T-helper 2 cell treated with Interferon-gamma antibody and Interleukin-4, amounts not matched to agents 100 ng/mL and 5 ng/mL, for 36 hours (primary cell): ENCODE measurements around the gene MERTK. TPM values are rescaled to one million over a fixed set of nuclear protein-coding genes. Genes with fewer than 3 reads are reported as not detected.
"Not testable (repeated sequence)": the region's sequence is repeated elsewhere in the genome, so short reads cannot be mapped to it uniquely, and the experiment has no call there.

Experiments used
- intact Hi-C: fragments of 100-400 bp; cut with micrococcal nuclease; formaldehyde crosslinking; loops from one replicate; pipeline ENCODE4 v1.15.1; 2023
- total RNA-seq: library from RNA; stranded (reverse); gene quantifications from 2 replicates; pipeline ENCODE4 v1.2.3, GENCODE V29; 2022

Gene MERTK
- 0.09 and 0.27 TPM in 2 replicates for total RNA-seq

DNA sequence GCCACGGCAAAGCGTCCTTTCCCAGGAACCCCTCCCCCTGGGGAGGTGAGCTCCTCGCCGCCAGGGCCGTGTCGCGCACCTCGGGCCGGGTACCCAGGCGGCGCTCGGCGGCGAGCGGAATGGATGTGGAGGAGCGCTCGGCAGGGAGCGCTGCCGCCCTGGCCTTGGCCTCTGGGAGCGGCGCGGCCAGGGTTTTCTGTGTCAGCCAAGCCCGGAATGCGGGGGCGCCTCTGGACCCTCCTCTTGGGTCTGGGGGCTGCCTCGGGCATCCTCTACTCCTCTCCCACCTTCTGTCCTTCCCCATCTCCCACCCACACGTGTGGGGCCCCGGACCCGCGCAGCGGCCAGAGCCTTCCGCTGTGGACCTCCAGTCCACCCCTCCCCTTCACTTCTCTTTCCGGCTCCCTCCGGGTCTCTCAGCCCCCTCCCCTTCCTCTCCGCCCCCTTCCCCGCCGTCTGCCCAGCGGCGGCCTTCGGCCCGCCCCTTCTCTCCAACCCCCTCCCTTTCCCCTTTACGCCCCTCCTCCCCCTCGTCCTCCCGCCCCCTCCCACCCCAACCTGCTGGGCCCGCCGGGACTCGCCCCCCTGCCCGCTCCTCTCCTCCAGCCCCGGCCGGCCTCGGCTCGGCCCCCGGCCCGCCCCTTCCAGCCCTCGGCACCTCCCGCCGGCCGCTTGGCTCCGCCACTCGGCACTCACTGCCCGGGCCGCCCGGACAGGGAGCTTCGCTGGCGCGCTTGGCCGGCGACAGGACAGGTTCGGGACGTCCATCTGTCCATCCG lies at the start of gene MERTK:
Gene MERTK, plus strand, starts transcription at position 684 of the 779 bp plus-strand sequence. CDS start 129 bp downstream, outside the sequence.
- intact Hi-C loops, result no loop called here

DNA sequence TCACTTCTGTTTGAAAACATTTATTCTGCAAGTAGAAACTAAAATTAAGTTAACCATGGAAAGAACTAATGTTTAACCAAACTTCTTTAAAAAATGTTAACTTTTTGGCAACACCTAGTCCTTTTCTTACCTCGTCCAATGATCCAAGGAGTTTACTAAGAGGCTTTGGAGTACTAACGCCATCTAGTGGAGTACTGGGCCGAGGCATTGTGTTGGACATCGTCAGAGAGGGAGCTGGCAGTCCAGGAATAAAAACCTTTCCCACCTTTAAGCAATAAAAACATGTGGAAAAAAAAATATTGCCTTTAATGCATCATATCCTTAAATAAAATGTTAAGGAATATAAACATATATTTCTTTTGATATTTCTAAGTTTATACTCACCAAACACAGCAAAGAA lies 47.8 kb upstream of the MERTK start:
- intact Hi-C loops, result not testable (repeated sequence)

DNA sequence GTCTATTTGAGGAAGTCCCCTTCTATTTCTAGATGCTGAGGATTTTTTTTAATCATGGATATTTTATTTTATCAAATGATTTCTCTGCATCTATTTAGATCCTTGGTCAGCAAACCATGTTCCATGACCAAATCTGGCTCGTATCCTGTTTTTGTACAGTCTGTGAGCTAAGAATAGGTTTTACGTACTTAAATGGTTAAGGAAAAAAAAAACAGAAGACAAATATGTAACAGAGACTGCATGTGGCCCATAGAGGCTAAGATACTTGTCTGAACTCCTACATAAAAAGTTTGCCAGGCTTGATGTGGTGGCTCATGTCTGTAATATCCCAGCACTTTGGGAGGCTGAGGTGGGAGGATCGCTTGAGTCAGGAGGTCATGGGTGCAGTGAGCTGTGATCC lies 45.9 kb upstream of the MERTK start:
- intact Hi-C loops, result not testable (repeated sequence)

DNA sequence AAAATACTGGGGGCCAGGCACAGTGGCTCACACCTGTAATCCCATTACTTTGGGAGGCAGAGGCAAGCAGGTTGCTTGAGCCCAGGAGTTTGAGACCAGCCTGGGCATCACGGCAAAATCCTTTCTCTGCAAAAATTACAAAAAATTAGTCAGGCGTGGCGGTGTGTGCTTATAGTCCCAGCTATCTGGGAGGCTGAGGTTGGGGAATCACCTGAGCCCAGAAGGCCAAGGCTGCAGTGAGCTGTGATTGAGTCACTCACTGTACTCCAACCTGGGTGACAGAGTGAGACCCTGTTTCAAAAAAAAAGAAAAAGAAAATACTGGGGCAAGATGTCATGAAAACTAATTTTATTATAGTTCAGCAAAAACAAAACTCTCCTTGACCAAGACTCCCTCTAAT lies 38.4 kb upstream of the MERTK start:
- intact Hi-C loops, result not testable (repeated sequence)

DNA sequence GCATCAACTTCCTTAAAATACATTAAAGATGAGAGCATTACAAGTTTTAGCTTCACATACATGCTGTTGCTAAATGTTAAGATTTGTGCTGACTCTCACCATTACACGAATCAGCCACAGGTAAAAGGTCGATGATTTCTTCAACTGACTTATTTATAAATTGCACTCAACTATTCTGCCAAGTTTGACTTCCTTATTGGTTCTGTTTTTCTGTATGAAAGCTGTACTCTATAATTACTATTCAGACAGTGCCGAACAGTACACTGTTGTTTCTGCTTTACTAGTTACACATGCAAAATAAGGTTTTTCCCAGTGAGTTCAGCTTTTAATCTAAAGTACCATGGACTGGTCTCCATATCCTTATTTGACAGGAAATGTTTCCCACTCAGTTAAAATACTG lies 33.3 kb upstream of the MERTK start:
- intact Hi-C loops, result not testable (repeated sequence)

DNA sequence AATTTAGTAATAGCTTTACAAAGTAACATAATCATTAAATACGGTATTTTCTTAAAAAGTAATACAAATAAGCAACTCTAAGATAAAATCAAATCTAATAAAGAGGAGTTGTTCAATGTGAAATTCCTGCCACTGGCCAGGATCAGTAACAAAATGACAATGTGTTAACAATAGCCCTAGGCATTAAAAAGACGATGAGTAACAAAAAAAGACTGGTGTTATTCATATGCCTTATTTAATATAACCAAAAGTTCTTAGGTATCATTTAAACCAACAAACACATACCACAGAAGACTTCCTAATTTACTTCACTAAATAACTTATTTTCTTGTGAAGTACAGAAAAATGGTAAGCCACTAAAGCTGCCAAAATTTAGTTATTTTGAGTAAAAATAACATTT lies 25.6 kb upstream of the MERTK start:
- intact Hi-C loops, result not testable (repeated sequence)

DNA sequence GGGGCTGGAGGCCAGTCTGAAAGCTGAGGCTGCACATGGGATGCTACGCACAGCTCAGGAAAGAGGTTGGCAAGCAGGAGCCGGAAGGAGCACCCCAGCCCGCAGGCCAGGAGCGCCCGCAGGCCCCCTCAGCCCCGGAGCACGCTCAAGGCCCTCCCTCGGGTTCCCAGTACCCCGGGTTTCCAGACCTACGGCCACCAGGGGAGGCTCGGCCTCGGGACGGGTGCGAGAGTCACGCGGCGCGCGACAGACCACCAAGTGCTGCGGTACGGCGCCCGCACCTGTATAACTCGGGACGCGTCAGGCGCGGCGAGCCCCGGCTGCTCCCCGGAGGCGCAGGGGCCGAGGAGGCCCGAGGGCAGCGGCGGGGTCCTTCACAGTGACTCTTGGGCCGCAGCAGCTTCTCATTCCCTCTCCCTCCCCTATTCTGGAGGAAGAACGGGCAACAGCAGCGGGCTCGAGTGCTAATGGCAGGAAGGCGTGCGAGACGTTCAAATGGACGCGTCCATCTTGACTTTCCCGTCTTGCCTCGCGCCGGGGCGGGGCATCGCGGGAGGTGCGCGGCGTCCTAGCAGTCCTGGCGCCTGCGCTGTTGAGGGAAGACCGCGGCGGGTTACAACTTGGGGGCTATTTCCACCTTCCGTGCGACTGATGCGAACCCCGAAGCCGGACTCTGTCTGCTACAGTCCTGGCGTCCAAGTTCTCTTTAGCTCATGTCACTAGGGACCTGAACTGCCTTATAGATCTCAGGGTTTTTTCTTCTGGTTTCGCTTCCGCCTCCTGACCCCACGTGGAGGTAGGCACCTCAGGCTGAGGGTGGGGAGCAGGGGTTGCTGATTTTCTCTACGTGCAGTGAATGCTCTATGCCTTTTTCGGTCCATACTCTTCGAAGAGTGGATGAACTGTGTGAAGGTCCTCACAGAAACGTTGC lies 14.5 kb upstream of the MERTK start, which contains the start of gene ANAPC1:
Gene ANAPC1, minus strand, starts transcription at position 533 of the 931 bp plus-strand sequence. CDS start 3,368 bp downstream, outside the sequence.
- intact Hi-C loops, result loop anchor here (2.0 to 10.0 kb wide), 2 partner anchors 171 to 371 kb away; partner anchors contain the start of genes TMEM87B and ZC3H8

DNA sequence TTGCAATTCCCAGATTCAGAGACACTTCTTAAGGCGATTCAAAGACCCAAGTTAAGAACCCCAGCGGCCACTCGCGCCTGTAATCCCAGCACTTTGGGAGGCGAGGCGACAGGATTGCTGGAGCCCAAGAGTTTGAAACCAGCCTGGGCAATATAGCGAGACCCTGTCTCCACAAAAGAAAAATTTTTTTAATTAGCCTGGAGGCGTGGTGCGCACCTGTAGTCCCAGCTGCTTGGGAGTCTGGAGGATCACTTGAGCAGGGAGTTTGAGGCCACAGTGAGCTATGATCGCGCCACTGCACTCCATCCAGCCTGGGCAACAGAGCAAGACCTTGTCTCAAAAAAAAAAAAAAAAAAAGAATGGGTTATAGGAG lies 13.8 kb upstream of the MERTK start:
- intact Hi-C loops, result loop anchor here (2.0 to 10.0 kb wide), 2 partner anchors 170 to 370 kb away; partner anchors contain the start of genes TMEM87B and ZC3H8

DNA sequence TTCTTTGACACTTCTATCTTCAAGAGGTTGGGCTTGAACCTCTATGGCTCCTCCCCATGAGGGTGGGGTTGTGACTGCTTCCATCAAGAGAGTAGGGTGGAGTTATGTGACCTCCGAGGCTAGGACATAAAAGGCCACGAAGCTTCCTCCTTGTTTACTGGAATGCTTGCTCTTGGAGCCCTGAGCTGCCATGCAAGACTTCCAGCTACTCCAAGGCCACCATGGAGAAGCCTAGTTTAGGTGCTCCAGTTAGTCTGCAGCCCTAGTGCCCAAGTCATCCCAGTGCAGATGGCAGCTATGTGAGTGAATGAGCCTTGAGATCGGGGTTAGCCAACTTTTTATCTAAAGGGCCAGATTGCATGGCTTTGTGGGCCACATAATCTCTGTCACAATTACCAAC lies 2.4 kb upstream of the MERTK start:
- intact Hi-C loops, result no loop called here

DNA sequence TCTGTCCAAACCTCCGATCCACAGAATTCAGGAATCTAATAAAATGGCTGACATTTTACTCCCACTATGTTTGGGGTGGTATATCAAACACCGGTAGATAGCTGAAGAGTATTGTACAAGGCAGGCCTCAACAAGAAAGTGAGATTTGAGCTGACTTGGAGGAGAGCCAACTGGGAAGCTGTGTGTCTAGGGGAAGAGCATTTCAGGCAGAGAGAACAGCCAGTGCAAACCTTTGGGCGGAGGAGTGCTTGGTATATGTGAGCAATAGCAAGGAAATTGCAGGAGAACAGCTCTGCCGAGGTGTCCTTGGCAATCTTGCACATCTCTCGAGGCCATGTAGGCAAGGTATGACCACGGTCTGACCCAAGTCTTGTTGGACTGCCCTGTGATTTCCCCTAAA lies 1.8 kb upstream of the MERTK start:
- intact Hi-C loops, result no loop called here

DNA sequence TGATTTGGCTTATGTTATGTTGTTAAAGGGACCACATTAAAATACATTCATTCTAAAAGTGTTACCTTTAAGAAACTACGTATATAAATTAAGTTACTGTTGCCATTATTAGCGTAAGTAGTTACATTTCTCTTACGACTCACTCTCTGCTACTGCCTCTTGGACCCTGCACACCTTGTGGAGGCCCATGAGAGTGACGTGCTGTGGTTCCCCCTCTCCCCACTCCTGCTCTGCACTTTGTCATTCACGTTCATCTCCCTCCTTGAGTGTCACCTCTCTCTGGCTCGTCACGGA lies 830 bp upstream of the MERTK start:
- intact Hi-C loops, result no loop called here

DNA sequence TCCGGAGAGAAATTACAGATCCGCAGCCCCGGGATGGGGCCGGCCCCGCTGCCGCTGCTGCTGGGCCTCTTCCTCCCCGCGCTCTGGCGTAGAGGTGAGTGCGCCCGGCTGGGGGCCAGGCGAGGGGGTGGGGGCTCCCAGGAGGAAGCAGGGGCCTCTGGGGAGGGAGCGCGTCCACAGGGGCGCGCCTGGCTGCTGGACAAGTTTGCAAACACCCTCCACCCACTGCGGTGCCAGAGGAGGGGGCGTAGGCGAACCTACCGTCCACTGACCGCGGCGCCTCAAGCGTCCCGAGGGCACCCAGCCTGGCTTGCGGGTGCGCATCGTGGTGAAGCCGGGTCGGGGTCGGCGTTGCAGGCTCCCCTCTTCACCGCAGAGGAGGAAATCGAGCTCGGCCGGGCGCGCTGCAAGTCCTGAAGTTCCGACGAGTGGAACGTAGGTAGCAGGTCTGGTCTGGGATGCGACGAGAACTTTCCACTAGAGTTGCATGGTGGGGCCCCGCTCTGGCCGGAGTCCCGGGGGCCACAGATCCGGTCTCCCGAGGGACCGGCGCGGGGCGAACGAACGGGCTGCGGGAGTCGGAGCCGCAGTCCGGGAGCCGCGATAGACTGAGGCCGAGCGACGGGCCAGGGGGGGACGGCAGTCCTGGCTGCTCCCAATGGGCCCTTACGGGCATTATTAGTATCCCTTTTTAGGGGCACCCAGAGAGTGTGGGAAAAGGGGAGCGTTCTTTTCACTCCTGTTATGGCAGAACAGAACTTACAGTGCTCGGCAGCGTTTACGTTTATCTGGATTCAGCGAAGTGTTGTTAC lies 502 bp downstream of the MERTK start:
- intact Hi-C loops, result no loop called here

DNA sequence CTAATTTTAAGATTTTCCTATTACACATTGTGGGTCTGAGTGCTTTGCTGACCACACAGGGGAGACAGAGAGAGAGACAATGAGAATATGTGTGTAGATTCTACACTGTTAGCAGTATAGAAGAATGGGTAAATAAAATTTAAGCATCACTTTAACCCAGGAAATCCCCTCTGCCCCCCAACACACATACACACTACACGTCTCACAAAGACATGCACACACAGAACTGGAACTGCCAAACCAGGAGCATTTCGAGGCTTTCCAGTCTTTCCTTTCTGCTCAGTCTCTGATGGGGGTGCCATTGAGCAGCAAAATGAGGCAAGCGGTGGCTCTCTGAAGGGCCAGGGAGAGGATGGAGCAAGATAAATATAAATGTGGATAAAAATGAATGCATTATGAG lies 2.5 kb downstream of the MERTK start:
- intact Hi-C loops, result no loop called here

DNA sequence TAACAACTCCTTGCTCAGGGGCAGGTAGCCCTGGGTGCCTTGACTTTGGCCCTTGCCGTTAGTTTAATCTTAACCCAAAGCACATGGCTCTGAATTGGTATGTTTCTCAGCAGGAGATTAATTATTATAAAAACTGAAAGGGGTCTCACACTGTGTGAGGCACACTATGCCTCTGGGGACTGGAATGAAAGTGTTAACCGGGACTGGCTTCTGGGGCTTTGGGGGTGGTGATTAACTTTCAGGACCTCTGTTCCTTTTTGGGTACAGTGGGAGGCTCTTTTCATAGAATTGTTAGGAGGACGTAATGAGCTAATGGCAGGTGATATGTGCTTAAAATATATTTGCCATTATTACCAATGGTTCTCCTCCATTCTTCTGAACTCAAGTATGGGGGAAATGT lies 5.1 kb downstream of the MERTK start:
- intact Hi-C loops, result no loop called here

DNA sequence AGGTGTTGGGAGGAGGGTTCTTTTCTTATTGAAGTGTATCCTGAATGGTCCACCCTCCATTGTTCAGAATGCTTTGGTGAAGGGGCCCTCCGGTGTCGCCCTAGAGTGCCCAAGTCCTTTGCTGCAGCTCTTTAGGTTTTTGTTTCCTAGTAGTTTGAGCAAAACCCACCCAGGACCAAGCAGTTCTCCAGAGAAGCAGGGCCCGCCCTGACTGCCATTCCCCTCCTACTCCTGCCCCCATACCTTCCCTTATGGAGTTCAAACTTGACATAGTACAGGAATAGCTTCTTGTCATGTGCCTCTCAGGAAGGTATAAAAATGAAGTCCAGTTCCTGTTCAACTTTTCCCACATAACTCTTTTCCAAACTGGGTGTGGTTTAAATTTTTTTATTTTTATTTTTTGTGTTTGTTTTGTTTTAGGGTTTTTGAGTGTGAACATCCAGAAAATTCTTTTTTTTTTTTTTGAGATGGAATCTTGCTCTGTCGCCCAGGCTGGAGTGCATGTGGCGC lies 5.6 kb downstream of the MERTK start:
- intact Hi-C loops, result no loop called here

DNA sequence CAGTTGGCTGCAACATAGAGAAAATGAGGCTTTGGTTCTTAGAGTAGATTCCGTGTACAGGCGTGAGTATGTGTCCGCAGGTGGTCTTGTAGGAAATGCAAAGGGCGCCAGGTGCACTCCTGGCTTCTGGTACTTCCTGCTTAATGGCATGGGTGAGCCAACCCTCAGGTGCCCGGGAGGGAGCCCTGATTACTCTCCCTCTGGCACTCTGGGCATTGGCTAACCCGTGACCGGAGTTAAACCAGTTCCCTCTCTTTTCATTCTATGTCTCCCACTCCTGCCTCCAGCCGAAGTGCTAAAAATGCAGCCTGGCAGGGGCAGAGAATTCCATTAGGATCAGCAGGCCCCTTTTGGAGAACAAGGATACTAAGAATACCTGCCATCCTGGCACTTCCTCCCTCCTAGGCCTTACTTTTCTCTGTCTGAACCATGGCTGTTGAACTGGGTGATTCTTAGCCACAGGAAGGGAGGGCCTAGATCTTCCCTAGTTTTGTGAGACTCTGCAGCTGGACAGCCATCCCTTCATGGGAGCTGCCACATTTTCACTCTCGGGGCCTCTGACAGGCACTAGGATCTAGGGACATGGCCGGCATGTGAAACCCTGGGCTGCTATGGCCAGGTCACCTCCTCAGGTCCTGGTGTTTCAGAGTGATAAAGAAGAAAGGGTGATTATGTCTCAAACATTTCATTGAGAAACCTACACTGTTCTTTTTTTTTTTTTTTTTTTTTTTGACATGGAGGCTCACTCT lies 6.5 kb downstream of the MERTK start:
- intact Hi-C loops, result no loop called here

DNA sequence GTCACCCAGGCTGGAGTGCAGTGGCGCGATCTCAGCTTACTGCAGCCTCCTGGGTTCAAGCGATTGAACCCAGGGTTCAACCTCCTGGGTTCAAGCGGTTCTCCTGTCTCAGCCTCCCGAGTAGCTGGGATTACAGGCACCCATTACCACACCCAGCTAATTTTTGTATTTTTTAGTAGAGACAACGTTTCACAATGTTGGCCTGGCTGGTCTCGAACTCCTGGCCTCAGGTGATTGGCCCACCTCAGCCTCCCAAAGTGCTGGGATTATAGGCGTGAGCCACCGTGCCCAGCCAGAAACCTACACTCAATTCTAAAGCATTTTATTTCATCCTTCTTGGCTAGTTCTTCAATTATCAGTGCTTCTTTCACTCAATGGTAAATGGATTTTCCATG lies 7.1 kb downstream of the MERTK start:
- intact Hi-C loops, result not testable (repeated sequence)

DNA sequence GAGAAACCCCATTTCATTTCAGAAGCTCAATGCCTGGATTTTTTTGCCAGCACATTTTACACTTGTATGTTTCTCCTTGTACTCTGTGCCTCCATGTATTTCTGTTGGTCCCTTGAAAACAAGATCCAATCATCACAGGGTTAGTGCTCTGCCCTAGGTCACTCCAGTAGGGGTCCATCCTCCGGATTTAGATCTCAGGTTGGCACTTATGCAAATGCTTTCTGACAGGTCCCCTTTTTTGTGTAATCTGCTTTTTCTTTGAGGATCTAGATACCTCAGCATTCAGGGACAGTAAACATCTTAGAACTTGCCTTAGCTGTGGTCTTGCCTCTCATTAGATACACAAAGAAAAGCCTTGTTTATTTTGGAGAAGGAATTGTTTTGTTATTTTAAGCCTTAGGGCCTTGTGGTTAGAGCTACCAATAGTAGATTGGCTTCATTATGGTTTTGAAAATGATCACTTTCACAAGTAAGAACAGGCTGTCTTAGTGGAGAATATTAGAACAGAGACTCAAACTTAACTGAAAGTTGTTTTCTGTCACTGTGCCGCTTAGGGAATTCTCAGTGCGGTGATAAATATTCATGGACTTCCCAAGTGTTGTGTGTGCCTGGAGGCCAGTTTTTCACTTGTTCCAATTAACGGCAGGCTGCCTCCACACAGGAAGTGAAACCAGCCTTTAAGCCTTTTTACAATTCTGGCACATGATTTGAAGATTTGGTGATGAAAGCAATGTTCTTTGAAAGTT lies 7.8 kb downstream of the MERTK start:
- intact Hi-C loops, result no loop called here

DNA sequence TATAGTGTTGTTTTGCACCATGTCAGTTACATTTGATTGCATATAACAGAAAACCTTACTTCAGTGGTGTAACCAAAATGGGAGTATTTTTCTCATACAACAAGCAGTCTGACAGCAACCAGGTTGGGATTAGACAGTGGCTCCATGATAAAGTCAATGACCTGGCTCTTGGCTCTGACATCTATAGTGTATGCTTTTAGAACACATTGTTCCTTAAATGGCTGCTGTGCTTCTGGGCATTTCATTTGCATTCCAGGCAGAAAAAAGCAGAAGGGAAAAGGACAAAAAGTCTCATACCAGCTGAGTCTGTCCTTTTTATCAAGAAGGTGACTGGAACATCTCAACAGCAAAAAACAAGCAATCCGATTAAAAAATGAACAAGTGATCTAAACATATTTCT lies 10.2 kb downstream of the MERTK start:
- intact Hi-C loops, result no loop called here

DNA sequence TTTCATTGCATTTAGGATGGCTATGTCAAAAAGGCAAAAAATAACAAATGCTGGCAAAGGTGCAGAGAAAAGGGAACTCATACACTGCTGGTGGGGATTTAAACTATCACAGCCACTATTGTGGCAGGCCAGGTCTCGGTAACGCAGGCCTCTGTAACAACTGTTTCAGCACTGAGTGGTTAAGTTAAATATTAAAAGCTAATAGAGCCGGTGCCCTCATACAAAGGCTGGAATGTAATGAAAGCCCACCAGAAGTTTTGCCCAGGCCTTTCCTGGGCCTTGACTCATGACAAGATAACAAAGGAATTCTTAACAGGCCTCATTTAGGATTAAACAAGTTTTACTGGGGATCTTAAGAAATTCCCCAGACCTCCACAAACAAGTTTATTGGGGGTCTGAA lies 10.7 kb downstream of the MERTK start:
- intact Hi-C loops, result no loop called here
